Stimulated activated CD8-positive, alpha-beta memory T cell treated with anti-CD3 and anti-CD28 coated beads, Interleukin-12 subunit alpha, Interleukin-12 subunit beta, amount 100 ng/mL, for 1 hour (primary cell): ENCODE results near the gene RNF141.

Experiments used
- DNase-seq: peaks from one replicate; pipeline ENCODE4 v3.0.0-alpha.2; 2020; ENCODE audit warnings: low read depth

RNF141 gene

DNA sequence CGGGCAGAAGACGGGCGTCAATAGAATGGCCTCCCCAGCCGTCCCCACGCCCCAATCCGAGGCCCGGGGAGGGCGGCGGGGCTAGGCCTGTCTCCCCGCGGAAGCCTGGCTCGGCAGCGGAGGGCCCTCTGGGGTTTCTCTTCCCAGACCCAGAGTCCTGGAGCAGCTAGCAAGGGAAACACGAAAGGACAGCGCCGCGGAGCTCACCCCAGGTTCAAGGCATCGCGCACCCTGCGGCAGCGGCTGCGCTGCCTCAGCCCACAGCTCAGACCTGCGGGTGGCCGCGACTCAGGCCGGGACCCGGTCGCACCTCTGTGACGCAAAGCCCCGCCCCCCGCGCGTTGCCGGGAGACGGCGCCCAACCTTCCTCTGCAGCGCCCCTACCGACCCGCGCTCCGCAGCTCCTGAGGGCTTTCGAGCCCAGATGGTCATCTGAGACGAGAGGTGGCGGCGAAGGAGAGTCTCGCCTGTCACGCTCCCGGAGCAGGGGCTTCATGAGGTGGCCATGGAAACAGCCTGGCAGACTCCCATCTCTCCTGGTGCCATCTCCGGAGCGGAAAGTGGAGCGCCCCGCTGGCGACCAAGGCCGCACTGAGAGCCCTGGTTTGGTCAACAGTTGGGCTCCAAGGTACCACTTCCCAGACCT lies at the start of gene RNF141:
TSS of gene RNF141 (minus strand) at position 273 of the 646 bp plus-strand sequence. CDS start 7,029 bp downstream, outside the sequence.
- DNase-seq = peak; percentile 93

DNA sequence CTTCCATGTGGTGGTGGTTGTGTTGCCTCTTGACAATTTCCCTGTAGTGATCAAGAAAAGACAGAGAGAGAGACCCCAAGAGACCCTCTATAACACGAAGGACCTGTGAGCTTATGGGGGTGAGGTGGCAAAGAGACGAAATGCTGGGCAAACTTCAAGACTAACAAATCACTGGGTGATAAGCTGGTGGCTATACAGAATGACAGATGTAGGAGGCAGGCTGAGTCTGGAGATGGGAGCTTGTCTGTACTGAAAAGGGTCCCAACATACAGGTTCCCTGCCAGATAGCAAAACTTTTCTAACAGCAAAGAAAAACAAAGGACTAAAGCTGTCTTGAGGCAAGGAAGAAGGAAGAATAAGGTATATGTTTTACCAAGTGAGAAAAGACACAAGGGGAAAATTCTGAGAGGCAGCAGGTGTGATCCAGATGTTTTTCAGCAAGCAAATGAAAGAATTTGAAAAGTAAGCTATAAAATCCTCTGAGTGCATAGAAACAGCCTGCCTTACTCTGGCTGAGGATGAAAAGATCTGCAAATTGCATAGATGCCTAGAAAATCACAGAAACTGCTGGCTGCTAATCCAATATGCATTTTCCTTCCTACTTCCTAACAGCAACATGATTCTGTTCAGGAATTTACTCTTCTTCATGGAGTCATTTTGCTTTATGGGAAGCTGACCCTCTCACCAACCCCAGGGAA lies 49.4 kb upstream of the RNF141 start:
- no peak for DNase-seq

GRCh38 chr11:10588904-10589303 lies 47.9 kb upstream of the RNF141 start:
- DNase-seq = no peak

DNA sequence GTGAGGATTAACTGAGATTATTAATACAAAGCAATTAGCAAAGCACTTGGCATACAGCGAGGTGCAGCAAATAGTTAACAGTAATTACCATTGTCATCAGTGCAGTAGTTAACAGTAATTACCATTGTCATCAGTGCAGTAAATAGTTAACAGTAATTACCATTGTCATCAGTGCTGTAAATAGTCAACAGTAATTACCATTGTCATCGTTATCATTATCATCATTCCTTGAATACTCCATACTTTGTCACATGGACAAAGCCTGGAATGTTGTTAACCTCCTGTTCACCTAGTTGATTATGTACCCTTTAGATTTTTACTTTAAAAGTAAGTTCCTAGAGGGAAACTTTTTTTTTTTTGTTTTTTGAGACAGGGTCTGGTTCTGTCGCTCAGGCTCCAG lies 47.0 kb upstream of the RNF141 start:
- DNase-seq = no peak

DNA sequence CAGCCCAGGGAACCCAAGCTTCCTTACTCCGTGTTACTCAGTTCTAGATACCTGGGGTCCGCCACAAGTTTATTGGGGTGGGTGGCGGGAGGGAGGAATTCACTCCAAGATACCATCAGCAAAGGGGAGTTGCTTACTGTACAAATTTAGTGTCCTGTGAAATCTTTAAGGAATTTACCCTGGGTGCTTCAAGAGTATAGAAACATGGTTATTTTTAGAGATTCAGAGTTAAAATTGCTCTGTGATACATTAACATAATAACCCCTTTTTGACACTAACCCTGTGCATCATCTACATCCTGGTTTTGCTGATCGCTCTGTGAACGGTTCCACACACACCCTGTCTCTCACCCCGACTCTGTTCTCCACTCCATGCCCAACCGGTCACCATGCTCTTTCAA lies 46.4 kb upstream of the RNF141 start:
- no peak for DNase-seq

DNA sequence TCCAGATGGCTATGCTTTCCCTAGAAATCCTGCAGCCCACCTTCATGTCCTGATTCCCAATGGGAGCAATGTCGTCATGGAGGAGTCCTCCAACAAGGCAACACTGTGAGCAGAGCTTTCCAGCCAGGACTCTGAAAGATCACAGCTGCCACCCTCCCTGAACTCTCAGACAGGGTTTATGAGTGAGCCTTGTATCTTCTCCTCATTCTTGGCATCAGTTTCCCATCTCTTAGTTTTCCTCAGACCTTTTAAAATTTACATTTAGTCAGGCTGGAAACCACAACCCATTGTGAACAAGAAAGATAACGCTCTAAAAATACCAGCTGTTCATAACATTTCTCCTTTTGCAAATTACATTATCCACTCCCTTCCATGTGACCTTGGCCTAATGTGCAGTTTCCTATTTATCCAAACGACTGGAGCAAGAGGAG lies 43.1 kb upstream of the RNF141 start:
- no peak for DNase-seq

DNA sequence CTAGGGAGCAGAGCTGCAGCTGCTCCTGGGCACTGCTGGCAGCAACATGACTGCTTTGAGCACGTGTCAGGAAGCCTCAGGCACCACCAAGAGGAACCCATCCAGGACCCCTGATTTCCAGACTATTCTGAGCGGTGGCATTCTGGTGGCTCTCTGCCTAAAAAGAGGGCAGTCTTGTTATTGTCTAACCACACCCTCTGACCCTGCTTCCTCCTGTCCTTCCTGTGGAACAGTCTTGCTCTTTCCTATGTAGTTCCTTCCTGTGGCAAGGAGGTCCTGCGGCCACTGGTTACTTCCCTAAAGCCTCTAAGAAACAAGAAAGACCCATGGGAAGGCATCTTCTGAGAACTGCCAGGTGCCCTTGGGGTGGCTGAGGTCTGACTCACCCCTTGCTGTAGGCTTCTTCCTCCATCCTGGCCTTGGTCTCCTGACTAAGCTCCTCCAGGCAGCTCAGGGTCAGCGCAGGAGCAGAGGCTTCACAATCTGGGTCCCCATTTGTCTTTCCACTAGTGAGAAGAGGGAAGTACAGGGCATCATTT lies 40.6 kb upstream of the RNF141 start:
- DNase-seq = no peak

- no peak for DNase-seq
These were observed 39.6 kb upstream of the RNF141 start for GRCh38 chr11:10580623-10581022.

DNA sequence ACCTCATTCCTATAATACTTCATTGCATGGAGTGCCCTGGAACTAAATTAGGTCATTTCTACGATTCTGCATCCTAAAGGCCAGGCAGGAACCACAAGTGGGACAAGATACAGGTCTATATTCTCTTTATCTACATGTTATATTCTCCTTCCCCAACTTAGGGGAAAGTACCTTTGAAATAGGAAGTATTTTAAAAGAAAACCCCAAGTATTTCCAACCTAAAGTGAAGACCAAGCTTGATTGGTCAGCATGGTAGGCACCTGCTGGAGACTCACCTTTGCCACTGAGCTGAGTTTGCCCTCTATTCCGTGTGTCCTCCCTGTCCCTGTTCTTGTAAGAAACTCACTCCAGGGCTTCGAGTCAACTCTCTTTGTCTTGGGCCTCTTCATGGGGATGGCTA lies 38.7 kb upstream of the RNF141 start:
- DNase-seq = no peak

GRCh38 chr11:10576035-10576398 lies 35.0 kb upstream of the RNF141 start:
- no peak for DNase-seq

DNA sequence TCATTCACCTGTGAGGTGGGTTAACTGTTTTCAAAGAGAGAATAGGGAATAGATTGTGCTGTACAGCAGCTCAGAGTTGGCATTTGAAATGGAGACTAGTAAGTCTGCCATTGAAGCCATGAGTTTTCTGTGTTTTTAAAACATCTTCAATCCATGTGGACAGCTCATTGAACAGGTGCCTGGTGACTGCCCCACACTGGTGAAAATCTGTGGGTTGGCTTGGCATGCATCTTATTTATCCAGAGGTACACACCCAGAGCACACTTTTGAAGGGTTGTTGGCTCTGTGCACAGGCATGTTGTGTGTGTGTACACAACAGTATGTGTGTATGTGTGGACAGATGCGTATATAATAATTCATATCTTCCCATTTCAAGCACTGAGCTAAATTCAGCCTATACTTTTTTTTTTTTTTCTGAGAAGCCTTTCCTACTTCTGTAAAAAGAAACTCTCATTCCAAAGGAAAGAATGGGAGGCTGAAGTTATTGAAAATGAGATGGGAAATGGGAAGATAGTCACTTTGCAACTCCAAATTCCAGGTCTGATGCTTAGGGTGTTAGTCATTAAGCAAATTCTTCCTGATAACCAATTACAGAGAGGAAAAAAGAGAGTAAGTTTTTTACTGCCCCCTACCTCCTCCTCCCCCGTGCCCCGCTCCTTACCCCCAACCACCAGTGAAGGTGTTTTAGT lies 34.5 kb upstream of the RNF141 start:
- DNase-seq = no peak

DNA sequence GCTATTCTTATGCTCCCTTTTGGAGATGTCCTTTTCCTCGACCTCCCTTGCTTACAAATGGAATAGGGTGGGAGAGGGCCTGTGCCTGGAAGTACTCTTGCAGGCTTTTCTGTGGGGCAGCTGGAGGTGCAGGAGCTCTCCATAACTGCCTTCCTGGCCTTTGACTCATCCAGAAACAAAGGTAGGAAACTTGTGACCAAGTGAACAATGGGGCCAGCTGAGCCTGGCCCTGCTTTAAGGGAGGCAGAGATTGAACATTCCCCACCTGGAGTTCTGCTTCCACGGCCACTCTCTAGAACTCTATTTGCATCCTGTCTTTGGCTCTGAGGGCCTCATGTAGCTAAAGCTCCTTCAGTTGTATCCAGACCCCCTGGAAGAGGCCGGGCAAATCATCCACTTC lies 32.6 kb upstream of the RNF141 start:
- no peak for DNase-seq

DNA sequence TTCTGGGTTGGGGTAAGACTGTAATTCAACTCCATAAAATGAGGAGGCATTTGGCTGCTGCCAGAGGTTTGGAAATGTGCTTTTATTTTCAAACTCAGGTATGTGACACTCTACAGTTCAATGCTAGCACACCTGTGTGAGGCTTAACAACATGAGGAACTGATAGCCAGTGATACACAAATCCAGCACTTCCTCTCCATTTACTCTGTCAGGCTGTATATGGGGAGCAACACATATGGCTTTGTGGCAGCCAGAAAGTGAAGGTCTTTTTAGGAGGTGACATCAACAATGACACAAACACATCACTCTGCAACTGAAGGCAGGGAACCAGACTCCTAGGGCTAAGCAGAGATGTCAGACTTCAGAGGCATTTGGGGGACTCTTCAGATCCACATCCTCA lies 32.0 kb upstream of the RNF141 start:
- no peak for DNase-seq

DNA sequence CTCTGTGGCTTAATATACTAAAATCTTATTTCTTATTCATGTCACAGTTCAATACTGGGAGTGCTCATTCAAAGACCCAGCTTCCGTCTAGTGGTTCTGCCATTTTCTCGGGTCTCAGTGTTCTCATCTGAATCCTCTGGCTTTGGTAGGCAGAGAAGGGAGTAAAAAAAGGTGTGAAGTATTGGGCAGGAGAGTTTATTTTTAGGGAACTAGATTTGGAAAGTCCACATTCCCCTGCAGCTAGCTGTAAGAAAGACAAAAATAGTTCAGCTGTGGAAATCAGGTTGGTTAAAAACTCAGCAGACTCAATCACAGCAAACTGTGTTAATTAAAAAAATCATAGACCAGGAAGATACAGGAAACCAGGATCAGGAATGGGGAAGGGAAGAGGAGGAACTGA lies 31.5 kb upstream of the RNF141 start:
- DNase-seq = no peak

DNA sequence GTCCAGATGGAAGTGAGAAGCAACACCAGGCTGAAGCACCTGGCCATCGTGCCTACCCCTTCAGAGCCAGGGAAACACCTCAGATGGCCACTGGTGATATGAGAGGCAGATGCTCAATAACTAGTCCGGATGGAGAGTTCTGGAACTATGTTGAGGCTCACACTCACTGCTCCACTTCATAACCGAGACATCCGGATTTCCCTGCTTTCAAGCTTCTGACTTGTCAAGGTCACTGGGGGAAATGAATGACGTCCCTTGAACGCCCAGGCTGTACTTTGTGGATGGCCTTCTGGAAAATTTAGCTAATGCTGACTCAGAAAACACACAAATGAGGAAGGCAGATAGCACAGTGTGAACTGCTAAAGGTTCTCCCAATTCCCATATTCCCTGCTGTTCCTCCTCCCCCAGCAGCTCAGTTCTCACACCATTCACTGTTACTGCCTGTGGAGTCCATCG lies 27.5 kb upstream of the RNF141 start, which contains the start of gene LYVE1:
TSS of gene LYVE1 (minus strand) at position 180 of the 456 bp plus-strand sequence. CDS start at position 47, 133 bp downstream.
- no peak for DNase-seq

- DNase-seq = no peak
These were observed 26.5 kb upstream of the RNF141 start for GRCh38 chr11:10567446-10567845.

DNA sequence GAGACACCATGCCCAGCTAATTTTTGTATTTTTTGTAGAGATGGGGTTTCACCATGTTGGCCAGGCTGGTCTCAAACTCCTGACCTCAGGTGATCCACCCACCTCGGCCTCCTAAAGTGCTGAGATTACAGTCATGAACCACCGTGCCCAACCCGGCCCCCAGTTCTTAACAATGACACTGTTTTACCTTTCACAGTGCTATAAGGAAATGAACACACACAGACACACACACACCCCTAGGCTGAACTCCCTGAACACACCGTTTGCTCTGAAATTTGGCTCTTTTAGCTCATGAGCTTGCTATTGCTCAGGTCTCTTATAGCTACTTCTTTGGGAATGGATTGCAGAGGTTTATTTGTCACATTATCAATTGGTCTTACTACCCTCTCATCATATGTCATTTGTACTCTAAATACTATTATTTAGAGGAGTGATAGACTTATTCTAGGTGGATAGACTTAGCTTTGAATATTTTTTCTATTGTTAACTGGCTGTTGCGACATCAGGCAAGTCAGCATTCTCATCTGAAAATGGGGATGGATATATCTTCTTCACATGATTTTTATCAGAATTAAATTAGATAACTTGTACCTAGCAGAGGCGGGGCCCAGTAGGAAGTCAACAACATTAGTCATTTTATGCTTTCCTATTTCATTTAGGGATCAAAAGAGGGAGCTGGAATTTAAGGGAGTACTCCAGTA lies 25.4 kb upstream of the RNF141 start:
- no peak for DNase-seq

DNA sequence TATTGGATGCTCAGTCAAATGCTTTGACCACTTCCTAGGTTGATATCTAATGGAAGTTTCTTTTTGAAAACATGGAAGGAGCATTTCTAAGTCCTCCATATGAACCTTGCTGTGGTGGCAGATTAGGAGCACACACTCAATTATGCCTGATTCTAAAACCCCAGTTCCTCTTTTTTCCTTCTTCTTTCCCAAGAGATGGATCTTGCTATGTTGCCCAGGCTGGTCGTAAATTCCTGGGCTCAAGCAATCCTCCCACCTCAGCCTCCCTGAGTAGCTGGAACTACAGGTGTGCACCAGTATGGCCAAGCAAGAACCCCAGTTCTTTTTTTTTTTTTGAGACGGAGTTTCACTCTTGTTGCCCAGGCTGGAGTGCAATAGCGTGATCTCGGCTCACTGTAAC lies 24.5 kb upstream of the RNF141 start:
- DNase-seq = no peak

DNA sequence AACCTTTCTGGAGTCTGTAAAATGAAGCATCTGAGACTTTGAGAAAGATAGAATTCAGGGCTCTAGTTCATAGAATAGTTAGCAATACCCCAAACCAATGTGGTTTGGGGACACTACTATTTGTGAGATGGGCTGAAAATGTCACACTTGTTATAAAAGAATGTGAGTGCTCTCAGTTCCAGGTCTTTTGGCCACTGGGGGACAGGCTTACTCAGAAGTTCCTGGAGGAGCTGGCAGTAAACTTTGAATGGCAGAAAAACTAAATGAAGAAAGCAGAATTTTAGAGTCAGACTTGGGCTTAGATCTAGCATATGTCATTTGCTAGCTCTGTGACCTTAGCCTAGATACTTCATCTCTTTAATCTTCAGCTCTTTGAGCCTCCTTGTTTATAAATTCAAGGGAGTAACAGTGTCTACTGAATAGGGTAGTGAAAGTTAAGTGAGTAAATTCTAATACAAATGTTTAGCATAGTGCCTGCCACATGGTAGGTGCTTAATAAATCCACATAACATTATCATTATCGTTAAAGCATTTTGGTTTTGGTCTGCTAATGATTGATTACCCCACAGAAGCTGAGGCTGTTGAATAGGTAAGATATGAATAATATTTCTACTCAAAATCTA lies 23.8 kb upstream of the RNF141 start:
- DNase-seq = no peak

DNA sequence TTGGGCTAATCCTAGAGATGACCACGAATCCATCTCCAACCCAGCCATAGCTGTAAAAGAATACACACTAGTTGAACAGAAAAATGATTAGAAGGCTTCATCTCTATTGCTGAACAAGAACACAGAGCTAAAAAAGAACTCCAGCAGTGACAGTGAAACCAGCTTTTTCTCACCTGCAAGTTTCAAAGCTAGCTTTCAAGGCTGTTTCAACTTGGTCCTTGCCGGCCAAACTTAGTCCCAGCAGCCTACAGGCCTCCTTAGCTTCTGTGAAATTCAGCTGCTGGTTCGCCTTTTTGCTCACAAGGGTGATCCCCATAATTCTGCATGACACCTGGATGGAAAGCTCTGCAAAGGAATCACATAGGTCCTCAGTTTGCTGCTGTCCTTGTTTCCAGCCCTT lies 23.0 kb upstream of the RNF141 start:
- DNase-seq = no peak

- DNase-seq = no peak
These were observed 21.0 kb upstream of the RNF141 start for GRCh38 chr11:10561947-10562346.
